Daoy (cell line): ENCODE results near the gene ELMO3. TPM values are rescaled to one million over a fixed set of nuclear protein-coding genes. Genes with fewer than 3 reads are reported as not detected.

Experiments used
- DNase-seq: peaks from one replicate; pipeline ENCODE4 v3.0.0-alpha.2; 2015; ENCODE audit warnings: low read depth
- total RNA-seq: library from RNA; depleted of rRNA; stranded (reverse); fragments of >200 nt; shearing (Covaris generic); gene quantifications from 2 replicates; pipeline ENCODE4 v1.2.3, GENCODE V29; 2014; rRNA removed

ELMO3 gene, protein sequence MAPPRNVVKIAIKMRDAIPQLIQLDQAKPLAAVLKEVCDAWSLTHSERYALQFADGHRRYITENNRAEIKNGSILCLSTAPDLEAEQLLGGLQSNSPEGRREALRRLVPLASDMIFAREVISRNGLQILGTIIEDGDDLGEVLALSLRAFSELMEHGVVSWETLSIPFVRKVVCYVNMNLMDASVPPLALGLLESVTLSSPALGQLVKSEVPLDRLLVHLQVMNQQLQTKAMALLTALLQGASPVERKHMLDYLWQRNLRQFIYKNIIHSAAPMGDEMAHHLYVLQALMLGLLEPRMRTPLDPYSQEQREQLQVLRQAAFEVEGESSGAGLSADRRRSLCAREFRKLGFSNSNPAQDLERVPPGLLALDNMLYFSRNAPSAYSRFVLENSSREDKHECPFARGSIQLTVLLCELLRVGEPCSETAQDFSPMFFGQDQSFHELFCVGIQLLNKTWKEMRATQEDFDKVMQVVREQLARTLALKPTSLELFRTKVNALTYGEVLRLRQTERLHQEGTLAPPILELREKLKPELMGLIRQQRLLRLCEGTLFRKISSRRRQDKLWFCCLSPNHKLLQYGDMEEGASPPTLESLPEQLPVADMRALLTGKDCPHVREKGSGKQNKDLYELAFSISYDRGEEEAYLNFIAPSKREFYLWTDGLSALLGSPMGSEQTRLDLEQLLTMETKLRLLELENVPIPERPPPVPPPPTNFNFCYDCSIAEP
- 0.97 and 1.8 TPM in 2 replicates for total RNA-seq

- DNase-seq, result no peak
Measured at GRCh38 chr16:67199011-67199807, at the start of gene ELMO3. TSS of gene ELMO3 (plus strand) at chr16:67199131. CDS start at chr16:67199327, 196 bp downstream.

- DNase-seq, result no peak
Measured at GRCh38 chr16:67149276-67150046, 49.5 kb upstream of the ELMO3 start.

GRCh38 chr16:67150047-67150832 lies 48.7 kb upstream of the ELMO3 start:
- DNase-seq, result no peak

DNA sequence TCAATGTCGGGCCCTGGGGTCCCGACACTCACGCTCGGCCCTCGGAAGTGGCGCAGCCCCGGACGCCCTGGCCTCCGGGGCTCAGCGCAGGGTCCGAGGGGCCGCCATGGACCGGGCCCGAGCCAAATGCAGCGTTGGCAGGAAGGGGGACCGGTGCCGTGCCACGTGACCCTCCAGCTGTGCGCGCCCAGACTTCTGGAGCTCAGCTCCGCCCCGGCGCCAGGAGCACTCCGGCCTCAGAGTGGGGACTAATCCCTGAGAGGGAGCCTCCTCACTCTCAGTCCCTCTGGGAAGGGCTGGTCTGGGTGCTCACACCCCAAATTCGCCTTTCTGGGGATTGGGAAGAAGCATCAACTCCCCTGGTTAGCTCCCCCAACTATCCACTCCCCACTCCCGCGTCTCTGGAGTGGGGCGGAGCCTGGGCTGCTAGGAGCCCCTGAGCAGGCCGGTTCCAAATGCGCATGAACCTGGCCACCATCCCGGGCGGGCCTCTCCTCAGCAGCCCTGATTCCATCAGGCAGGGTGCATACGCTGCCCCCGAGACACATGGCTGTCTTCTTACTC lies 48.0 kb upstream of the ELMO3 start, which contains the start of gene B3GNT9:
Gene B3GNT9 (minus strand): TSS at position 166 of the 564 bp plus-strand sequence. CDS start 513 bp downstream, outside the sequence.
- peak; percentile 78 for DNase-seq

DNA sequence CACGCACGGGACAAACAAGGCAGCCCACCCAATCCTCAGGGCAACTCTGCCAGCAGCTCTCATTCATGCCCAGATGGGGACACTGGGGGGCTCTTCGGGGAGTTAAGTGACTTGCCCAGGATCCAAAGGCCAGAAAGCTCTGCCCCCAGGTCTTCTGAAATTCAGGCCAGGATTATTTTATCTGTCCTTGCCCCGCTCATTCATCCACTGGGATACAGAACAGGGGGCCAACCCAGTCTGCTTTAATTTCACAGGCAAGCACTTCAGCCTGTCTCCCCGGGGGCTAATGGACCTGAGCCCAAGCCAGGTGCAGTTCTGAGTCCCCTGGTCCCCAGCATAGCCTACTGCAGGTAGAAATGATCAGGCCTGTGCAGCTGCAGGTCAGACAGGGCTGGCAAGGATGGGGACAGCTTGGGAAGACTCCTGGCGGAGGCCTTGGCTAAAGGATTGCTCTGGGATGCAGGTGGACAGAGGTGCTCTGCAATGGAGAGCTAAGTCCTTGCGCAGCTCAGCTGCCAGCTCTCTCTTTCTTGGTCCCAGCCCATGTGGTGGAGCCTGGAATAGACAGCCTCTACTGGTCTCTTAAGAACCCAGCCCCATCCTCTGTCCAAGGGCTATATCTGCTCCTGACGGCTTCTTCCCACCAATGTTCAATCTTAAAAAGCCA lies 47.4 kb upstream of the ELMO3 start:
- DNase-seq, result no peak

GRCh38 chr16:67154578-67155294 lies 44.2 kb upstream of the ELMO3 start:
- no peak for DNase-seq

GRCh38 chr16:67155295-67156142 lies 43.4 kb upstream of the ELMO3 start:
- peak; percentile 75 for DNase-seq

GRCh38 chr16:67156143-67156844 lies 42.6 kb upstream of the ELMO3 start:
- no peak for DNase-seq

DNA sequence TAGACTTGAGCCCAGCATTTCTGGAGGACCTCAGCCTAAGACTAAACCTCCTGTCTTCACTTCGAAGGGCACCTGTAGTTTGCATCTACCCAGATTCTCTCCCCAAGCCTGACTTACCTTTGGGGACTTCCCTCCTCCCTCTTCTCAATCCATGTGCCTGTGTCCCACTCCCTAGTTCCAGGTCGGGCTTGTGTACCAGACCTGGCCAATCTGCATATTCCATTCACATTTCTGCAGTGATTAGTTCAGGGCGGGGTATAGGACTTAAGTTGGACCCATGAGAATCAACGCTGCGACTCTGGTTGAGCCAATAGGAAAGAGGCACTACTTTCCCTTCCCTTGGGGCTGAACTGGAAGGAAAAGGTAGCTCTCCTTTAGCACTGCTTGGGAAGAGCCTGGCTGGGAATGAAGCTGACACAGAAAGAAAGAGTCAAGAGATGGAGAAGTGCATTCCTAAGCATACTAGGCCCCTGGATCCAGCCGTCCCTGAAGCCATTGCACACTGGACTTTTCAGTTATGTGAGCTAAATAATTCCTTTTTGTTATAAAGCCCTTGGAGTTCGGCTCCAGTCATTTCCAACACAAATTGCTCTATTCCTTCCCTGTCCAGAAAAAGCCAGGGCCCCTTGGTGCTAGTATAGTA lies 41.7 kb upstream of the ELMO3 start:
- DNase-seq, result no peak

DNA sequence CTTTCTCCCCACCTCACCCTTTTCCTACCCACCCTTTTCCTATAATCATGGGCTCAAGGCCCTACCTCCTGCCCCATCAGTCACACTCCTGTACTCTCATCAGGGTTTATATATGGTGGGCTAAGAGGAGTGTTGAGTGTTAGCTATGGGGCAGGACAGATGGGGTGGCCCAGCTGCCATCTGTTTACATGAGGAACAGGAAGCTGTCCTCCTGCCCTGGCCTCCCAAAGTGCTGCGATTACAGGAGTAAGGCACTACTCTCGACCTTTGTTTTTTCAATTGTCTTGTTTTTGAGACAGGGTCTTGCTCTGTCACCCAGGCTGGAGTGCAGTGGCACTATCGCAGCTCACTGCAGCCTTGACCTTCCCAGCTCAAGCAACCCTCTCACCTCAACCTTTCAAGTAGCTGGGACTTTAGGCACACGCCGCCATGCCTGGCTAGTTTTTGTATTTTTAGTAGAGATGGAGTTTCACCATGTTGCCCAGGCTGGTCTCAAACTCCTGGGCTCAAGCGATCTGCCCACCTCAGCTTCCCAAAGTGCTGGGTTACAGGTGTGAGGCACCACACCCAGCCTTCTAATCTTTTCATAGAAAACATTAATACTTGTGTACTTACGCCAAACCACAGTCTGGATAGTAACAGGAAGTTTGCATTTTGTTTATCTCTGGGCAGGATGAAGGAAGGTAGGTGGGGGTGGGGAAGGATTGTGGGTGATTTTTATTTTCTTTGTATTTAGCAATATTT lies 40.9 kb upstream of the ELMO3 start:
- DNase-seq, result no peak

- peak; percentile 52 for DNase-seq
Measured at GRCh38 chr16:67158637-67159600, 40.0 kb upstream of the ELMO3 start.

- no peak for DNase-seq
Measured at GRCh38 chr16:67161595-67162058, 37.3 kb upstream of the ELMO3 start.

DNA sequence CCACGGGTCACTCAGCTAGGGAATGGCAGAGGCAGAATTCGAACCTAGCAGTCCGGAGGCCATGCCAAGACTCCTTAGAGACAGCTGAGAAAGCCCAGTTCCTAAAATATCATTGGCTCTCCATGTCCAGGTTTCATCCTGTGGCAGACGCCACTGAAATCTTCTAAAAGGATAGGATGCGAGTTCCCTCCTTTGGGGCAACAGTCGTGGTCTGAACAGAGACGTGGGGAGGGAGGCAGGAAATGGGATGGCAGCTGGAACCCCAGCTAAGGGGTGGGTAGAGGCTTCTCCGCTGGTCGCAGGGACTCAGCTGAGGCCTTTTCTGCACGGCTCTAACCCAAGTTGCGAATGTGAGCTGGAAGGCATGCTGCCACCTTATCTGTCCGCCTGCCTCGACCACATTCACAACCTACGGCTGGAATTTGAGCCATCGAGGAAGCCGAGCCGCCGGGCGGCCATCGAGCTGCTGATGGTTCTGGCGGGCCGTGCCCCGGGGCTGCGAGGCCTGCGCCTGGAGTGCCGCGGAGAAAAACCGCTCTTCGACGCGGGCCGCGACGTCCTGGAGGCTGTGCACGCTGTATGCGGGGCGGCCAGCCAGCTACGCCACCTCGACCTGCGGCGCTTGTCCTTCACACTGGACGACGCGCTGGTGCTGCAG lies 36.3 kb upstream of the ELMO3 start:
- no peak for DNase-seq
